Ishikawa (cell line): ENCODE measurements around the gene ERN1.

Experiments
- CEBPB ChIP-seq: IDR thresholded peaks from 2 replicates; pipeline ENCODE4 v1.6.1; 2012
- CREB1 ChIP-seq: IDR thresholded peaks from 2 replicates; pipeline ENCODE4 v1.6.1; 2012; ENCODE audit warnings: low read depth
- EGR1 ChIP-seq: IDR thresholded peaks from 2 replicates; pipeline ENCODE4 v1.6.1; 2012
- EP300 ChIP-seq: IDR thresholded peaks from 2 replicates; pipeline ENCODE4 v1.6.1; 2012; ENCODE audit warnings: borderline replicate concordance
- FOXM1 ChIP-seq: IDR thresholded peaks from 2 replicates; pipeline ENCODE4 v1.6.1; 2012; ENCODE audit warnings: low read depth, borderline replicate concordance
- RAD21 ChIP-seq: IDR thresholded peaks from 2 replicates; pipeline ENCODE4 v1.6.1; 2012; ENCODE audit warnings: low read depth
- TAF1 ChIP-seq: IDR thresholded peaks from 2 replicates; pipeline ENCODE4 v1.6.1; 2012; ENCODE audit warnings: low read depth, mild to moderate bottlenecking
- TCF12 ChIP-seq: IDR thresholded peaks from 2 replicates; pipeline ENCODE4 v1.6.1; 2012; ENCODE audit warnings: low read depth
- TEAD4 ChIP-seq: IDR thresholded peaks from 2 replicates; pipeline ENCODE4 v1.6.1; 2012
- YY1 ChIP-seq: IDR thresholded peaks from 2 replicates; pipeline ENCODE4 v1.6.1; 2012; ENCODE audit warnings: low read depth
- ZBTB7A ChIP-seq: IDR thresholded peaks from 2 replicates; pipeline ENCODE4 v1.6.1; 2012; ENCODE audit warnings: low read depth
- TF ChIP-seq, protein P1 (sequence below): IDR thresholded peaks from 2 replicates; pipeline ENCODE4 v1.6.1; 2012
- TF ChIP-seq, protein P2 (sequence below): IDR thresholded peaks from 2 replicates; pipeline ENCODE4 v1.6.1; 2012
- TF ChIP-seq, protein P3 (sequence below): IDR thresholded peaks from 2 replicates; pipeline ENCODE4 v1.6.1; 2012; ENCODE audit warnings: low read depth, mild to moderate bottlenecking

ERN1 gene

DNA sequence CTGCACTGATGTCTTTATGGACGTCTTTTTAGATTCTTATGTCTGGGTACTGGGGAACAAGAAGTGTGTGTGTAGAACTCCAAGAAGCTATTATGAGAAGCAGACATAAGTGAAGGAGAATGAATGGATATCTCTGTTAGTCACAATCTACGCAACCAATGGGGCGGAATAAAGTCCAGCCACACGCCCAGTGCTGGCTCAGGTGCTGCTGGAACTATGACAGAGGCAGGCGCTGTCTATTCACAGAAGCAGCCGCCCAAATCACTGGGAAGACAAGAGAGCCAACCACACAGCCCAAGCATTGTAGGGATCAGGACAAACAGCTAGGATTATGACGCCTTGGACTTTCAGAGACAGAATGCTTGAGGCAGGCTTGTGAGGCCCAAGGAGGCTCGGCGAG, 65.6 kb downstream of the ERN1 start:
- TF ChIP-seq, protein P1, sequence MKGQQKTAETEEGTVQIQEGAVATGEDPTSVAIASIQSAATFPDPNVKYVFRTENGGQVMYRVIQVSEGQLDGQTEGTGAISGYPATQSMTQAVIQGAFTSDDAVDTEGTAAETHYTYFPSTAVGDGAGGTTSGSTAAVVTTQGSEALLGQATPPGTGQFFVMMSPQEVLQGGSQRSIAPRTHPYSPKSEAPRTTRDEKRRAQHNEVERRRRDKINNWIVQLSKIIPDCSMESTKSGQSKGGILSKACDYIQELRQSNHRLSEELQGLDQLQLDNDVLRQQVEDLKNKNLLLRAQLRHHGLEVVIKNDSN = no peak
- TF ChIP-seq TEAD4 (no peak), CEBPB (no peak)

DNA sequence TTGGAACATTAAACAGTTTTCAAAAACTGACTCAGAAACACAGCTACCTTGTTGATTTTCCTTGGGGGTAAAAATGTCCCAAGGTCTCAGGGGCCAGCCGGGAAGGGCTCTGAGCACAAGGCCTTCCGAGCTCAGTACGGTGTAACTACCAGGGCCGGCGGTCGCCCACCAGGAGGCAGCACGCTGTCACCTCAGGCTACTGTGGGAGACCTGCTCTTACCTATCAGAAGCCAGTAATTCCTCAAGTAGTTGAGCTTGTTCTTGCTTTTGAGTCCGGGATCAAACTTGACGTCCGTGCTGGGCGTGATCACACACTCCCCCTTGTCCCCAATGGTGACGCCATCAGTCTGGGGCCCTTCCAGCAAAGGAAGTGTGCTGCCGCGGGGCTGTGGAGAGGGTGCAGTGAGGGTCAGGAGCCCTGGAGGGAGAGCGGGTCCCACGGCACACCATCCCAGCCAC, 66.1 kb downstream of the ERN1 start:
- TF ChIP-seq TAF1 (no peak), RAD21 (peak; percentile 37; the same call in 1 of the 2 replicates)

DNA sequence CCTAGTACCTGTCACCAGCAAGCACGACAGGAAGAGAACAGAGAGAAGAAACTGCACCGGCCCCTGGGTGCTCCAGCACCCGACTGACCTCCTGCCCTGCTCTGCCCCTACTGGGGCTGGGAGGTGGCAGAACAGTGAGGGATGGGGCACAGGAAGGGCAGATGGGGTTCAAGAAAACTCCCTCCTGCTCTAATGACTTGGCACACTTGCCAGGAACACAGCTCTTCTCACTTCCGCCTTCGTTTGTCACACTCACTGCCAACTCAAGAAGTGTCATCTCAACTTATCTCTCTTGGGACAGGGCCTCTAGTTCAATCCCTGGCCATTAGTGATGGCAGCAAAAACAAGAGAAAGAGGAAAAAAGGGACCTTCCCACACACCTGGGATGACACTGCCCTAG, 66.9 kb downstream of the ERN1 start:
- TF ChIP-seq FOXM1 (no peak), ZBTB7A (no peak), TCF12 (no peak), EGR1 (no peak), TAF1 (no peak), CEBPB (no peak), TEAD4 (no peak), RAD21 (no peak), YY1 (no peak), CREB1 (no peak), EP300 (no peak)
- TF ChIP-seq, protein P2, sequence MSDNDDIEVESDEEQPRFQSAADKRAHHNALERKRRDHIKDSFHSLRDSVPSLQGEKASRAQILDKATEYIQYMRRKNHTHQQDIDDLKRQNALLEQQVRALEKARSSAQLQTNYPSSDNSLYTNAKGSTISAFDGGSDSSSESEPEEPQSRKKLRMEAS = no peak
- TF ChIP-seq, protein P1 = no peak
- TF ChIP-seq, protein P3, sequence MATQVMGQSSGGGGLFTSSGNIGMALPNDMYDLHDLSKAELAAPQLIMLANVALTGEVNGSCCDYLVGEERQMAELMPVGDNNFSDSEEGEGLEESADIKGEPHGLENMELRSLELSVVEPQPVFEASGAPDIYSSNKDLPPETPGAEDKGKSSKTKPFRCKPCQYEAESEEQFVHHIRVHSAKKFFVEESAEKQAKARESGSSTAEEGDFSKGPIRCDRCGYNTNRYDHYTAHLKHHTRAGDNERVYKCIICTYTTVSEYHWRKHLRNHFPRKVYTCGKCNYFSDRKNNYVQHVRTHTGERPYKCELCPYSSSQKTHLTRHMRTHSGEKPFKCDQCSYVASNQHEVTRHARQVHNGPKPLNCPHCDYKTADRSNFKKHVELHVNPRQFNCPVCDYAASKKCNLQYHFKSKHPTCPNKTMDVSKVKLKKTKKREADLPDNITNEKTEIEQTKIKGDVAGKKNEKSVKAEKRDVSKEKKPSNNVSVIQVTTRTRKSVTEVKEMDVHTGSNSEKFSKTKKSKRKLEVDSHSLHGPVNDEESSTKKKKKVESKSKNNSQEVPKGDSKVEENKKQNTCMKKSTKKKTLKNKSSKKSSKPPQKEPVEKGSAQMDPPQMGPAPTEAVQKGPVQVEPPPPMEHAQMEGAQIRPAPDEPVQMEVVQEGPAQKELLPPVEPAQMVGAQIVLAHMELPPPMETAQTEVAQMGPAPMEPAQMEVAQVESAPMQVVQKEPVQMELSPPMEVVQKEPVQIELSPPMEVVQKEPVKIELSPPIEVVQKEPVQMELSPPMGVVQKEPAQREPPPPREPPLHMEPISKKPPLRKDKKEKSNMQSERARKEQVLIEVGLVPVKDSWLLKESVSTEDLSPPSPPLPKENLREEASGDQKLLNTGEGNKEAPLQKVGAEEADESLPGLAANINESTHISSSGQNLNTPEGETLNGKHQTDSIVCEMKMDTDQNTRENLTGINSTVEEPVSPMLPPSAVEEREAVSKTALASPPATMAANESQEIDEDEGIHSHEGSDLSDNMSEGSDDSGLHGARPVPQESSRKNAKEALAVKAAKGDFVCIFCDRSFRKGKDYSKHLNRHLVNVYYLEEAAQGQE = no peak

DNA sequence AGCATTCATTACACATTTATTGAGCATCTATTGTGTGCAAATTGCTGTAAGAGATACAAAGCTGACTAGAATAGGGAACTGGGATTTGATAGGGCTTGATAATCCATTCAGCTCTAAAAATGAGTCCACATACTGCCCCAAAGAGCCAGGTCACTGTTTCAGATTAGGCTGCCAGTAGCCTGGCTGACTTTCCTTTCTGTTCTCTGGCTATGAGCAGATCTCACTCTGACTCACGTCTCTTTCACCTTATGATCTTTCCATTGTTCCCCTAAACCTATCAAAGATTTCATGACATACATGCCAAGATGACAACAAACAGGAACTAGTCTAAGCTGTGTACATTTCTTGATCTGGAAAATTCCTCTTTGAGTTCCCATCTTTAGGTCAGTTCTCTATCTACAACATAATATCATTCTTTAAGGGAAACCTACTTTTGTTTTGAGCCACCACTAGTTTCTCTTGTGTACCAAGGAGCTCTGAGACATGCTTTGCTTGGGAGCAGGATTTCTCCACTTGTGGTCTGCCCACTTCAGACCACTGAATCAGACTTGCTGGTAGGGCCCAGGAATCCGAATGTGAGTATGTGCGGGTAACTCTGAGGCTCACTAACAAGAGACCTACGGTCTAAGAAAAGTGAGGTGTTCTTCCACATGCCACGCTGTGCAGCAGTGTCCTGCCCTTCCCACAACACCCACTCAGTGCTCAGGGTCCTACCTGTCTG, 68.6 kb downstream of the ERN1 start:
- TF ChIP-seq, protein P2 = no peak
- TF ChIP-seq RAD21 (no peak), TAF1 (no peak), CREB1 (no peak), FOXM1 (no peak), CEBPB (no peak), TEAD4 (no peak), EP300 (no peak), EGR1 (no peak), YY1 (no peak)
- TF ChIP-seq, protein P1 = no peak

DNA sequence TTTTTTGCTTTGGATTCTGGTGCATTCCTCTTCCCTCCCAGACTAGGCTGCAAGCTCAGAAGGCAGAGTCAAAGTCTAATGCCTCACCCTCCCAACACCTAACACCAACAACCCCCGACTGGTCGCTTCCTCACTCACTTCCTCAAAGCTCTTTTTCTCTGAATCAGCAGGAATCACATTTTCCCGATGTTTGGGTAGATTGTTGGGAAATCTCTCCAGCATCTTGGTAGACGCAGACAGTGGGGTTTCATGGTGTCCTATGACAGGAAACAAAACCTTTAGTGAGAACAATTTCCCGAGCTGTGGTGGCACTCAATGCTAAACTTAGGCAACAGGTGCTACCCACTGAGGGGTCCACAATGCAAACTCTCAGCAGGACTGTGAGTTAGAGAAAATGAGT, 69.6 kb downstream of the ERN1 start:
- TF ChIP-seq TCF12 (no peak), CREB1 (no peak), TAF1 (no peak), ZBTB7A (no peak)

DNA sequence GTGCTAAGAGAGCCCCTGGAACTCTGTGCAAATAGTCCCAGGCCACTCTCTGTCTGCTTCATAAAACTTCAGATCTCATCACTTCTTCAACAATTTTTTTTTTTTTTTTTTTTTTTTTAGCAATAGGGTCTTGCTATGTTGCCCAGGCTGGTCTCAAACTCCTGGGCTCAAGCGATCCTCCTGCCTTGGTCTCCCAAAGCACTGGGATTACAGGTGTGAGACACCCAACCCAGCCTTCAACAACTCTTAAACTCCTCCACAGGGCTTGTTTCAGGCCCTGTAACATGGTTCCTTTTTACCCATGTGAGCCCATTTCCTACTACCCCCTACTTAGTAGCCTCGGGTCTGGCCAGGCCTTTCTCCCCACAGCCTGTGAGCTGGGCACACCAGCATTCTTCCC, 70.2 kb downstream of the ERN1 start:
- TF ChIP-seq TAF1 (no peak), ZBTB7A (no peak)

DNA sequence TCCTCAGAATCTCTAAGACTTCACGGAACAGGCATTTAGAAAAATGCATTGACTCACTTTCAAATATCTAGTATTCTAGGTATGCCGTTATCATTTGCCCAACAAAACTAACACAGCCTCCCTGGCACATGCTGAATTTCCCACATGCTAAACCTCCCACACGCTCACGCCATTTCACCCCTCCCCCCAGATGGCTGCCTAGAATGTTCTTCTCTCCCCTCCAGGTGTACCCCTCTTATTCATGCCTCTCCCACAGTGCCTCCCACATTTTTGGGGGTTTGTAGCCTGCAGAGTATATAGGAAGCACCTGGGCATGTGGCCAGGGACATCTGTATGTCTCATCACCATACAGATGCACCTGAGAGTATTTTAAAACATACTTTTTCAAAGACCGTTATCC, 71.3 kb downstream of the ERN1 start:
- TF ChIP-seq TEAD4 (no peak), RAD21 (no peak), EP300 (no peak), EGR1 (no peak)
- TF ChIP-seq, protein P2 = no peak

DNA sequence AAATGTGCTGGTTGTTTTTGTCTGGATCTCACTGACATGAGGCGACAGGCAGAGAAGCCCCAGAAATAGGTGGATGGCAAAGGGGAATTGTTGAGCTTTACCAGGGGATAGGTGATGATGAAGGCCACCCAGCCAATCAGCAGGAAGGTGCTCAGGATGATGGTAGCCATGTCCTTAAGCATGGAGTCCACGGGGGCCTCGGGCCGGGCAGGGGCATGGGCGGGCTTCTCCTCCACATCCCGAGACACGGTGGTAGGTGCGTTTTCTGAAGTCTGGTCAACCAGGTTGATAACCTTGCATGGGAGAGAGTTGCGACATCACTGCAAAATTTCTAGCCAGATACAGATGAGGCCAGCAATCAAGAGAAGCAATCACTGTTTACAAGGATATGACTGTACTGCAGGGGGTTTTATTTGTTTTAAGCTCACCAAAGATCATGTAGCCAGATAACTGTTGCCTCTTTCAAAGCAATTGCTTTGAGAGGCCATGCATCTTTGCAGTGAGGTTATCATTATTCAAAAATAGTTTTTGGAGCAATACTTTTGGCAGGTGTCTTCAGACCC, 72.2 kb downstream of the ERN1 start:
- TF ChIP-seq CEBPB = peak; percentile 45; the same call in 1 of the 2 replicates
- TF ChIP-seq ZBTB7A = no peak
